A549 (cell line): ENCODE data around the gene SDSL. TPM values are rescaled to one million over a fixed set of nuclear protein-coding genes. Genes with fewer than 3 reads are reported as not detected.

ENCODE experiments used
- ATAC-seq, 2 experiments: fragments of 200-7000 bp in 1 of 2; fragments of >200 bp in 1 of 2; cut with Nextera tagmentation in 1 of 2; cut with Tn5 transposase in 1 of 2; 3 replicates each; pipeline versions ENCODE4 v1.8.0 to v1.9.1; 2018 to 2020; ENCODE audit warnings: mild to moderate bottlenecking in 1 of 2, moderate library complexity in 1 of 2
- CTCF ChIA-PET: fragments of 300-600 bp; sonication (Branson Sonifier 250); formaldehyde crosslinking; extraction: SDS; loops from one replicate; lab custom pipeline; 2021; ENCODE audit warnings: antibody characterized with exemption, inconsistent platforms; lab: Yijun Ruan, JAX
- POLR2A ChIA-PET: fragments of 350-600 bp; formaldehyde crosslinking; extraction: SDS; loops from one replicate; lab custom pipeline; 2021; ENCODE audit warnings: antibody characterized with exemption, inconsistent platforms; lab: Yijun Ruan, JAX
- DNase-seq, 2 experiments: peaks; one replicate each; pipeline versions ENCODE4 v3.0.0 to v3.0.0-alpha.2; 2011 to 2016; ENCODE audit warnings: low read depth in 1 of 2, low spot score in 1 of 2
- FAIRE-seq: peaks from 2 replicates; lab custom pipeline; 2011; peaks lifted over from hg19 to GRCh38; lab: Jason Lieb, UNC
- H3K27ac ChIP-seq, 2 experiments: fragments of >200 bp; sonication (Bioruptor Twin); formaldehyde crosslinking; 3 replicates each; pipeline ENCODE4 v1.5.1; 2016 to 2017
- H3K4me1 ChIP-seq: fragments of >200 bp; sonication (Bioruptor Twin); formaldehyde crosslinking; 3 replicates; pipeline ENCODE4 v1.6.1; 2016
- H3K4me2 ChIP-seq: fragments of >200 bp; sonication (Bioruptor Twin); formaldehyde crosslinking; 3 replicates; pipeline ENCODE4 v1.6.1; 2016
- H3K4me3 ChIP-seq: fragments of >200 bp; sonication (Bioruptor Twin); formaldehyde crosslinking; 3 replicates; pipeline ENCODE4 v1.5.1; 2016
- H3K9me3 ChIP-seq: fragments of >200 bp; sonication (Bioruptor Twin); formaldehyde crosslinking; 3 replicates; pipeline ENCODE4 v1.6.1; 2016
- ATOH8 ChIP-seq: fragments of 250-450 bp; sonication (Bioruptor Pico); IDR thresholded peaks from 2 replicates; pipeline ENCODE4 v1.5.0; 2020; ENCODE audit warnings: low read depth, mild to moderate bottlenecking, moderate library complexity
- BHLHE40 ChIP-seq: IDR thresholded peaks from 2 replicates; pipeline ENCODE4 v1.6.1; 2012; ENCODE audit warnings: low read depth, low read length, inconsistent platforms
- CEBPB ChIP-seq, 2 experiments: fragments of >200 bp in 1 of 2; sonication (Bioruptor Twin) in 1 of 2; formaldehyde crosslinking in 1 of 2; IDR thresholded peaks; 2 replicates each; pipeline ENCODE4 v1.6.1; 2012 to 2016
- E2F6 ChIP-seq: IDR thresholded peaks from 2 replicates; pipeline ENCODE4 v1.6.1; 2012; ENCODE audit warnings: low read depth, borderline replicate concordance
- EHF ChIP-seq: fragments of 250-450 bp; sonication (Bioruptor Pico); IDR thresholded peaks from 2 replicates; pipeline ENCODE4 v1.5.0; 2020; ENCODE audit warnings: mild to moderate bottlenecking
- EP300 ChIP-seq, 2 experiments: fragments of >200 bp; sonication (Bioruptor Twin); formaldehyde crosslinking; IDR thresholded peaks; 2 replicates in 1 of 2; 3 replicates in 1 of 2; pipeline ENCODE4 v1.6.1; 2016 to 2017
- FOSB ChIP-seq: fragments of 250-450 bp; sonication (Bioruptor Pico); IDR thresholded peaks from 2 replicates; pipeline ENCODE4 v1.5.0; 2020; ENCODE audit warnings: mild to moderate bottlenecking, moderate library complexity
- HES2 ChIP-seq: fragments of >200 bp; sonication (Bioruptor Twin); formaldehyde crosslinking; IDR thresholded peaks from 2 replicates; pipeline ENCODE4 v1.6.1; 2016
- HEYL ChIP-seq: fragments of 250-450 bp; sonication (Bioruptor Pico); IDR thresholded peaks from 2 replicates; pipeline ENCODE4 v1.8.0; 2021; ENCODE audit warnings: mild to moderate bottlenecking, moderate library complexity
- HOXA7 ChIP-seq: fragments of 250-450 bp; sonication (Bioruptor Pico); IDR thresholded peaks from 2 replicates; pipeline ENCODE4 v1.5.0; 2020; ENCODE audit warnings: mild to moderate bottlenecking, moderate library complexity
- HOXB13 ChIP-seq: fragments of 250-450 bp; sonication (Bioruptor Pico); IDR thresholded peaks from 2 replicates; pipeline ENCODE4 v1.5.0; 2020; ENCODE audit warnings: low read depth, mild to moderate bottlenecking, moderate library complexity
- HOXB5 ChIP-seq: fragments of 250-450 bp; sonication (Bioruptor Pico); IDR thresholded peaks from 2 replicates; pipeline ENCODE4 v1.5.0; 2020; ENCODE audit warnings: mild to moderate bottlenecking, moderate library complexity
- MAFK ChIP-seq: fragments of 450-650 bp; IDR thresholded peaks from 2 replicates; pipeline ENCODE4 v1.6.1; 2014; ENCODE audit not compliant: partially characterized antibody
- MAX ChIP-seq: IDR thresholded peaks from 2 replicates; pipeline ENCODE4 v1.6.1; 2012
- MAZ ChIP-seq: fragments of 150-350 bp; IDR thresholded peaks from 2 replicates; pipeline ENCODE4 v1.6.1; 2014; ENCODE audit warnings: antibody characterized with exemption, low read depth, low read length, borderline replicate concordance
- MYC ChIP-seq: IDR thresholded peaks from 2 replicates; pipeline ENCODE4 v1.6.1; 2012; ENCODE audit warnings: mild to moderate bottlenecking, inconsistent platforms, low read length, improper control_type of control experiment, borderline replicate concordance
- NR3C1 ChIP-seq: fragments of >200 bp; sonication (Bioruptor Twin); formaldehyde crosslinking; IDR thresholded peaks from 3 replicates; pipeline ENCODE4 v1.6.1; 2017
- PHF8 ChIP-seq: fragments of 200-600 bp; sonication (generic); IDR thresholded peaks from 2 replicates; pipeline ENCODE4 v1.6.1; 2016; ENCODE audit warnings: low read depth, mild to moderate bottlenecking, antibody characterized with exemption, moderate library complexity, borderline replicate concordance
- POLR2A ChIP-seq: IDR thresholded peaks from 2 replicates; pipeline ENCODE4 v1.6.1; 2012; ENCODE audit warnings: mild to moderate bottlenecking, low read length
- POLR2AphosphoS2 ChIP-seq: conservative IDR thresholded peaks from 2 replicates; pipeline ENCODE4 v1.6.1; 2012; ENCODE audit warnings: low read length, improper control_type of control experiment, inconsistent platforms
- RCOR1 ChIP-seq: fragments of 150-350 bp; IDR thresholded peaks from 2 replicates; pipeline ENCODE4 v1.6.1; 2014; ENCODE audit warnings: antibody characterized with exemption, low read length, low read depth
- RFX5 ChIP-seq: fragments of 450-650 bp; IDR thresholded peaks from 2 replicates; pipeline ENCODE4 v1.7.1; 2014; ENCODE audit warnings: antibody characterized with exemption, mild to moderate bottlenecking, moderate library complexity
- RNF2 ChIP-seq: fragments of 200-600 bp; sonication (generic); IDR thresholded peaks from 2 replicates; pipeline ENCODE4 v1.6.1; 2016; ENCODE audit warnings: low read depth, mild to moderate bottlenecking, antibody characterized with exemption, moderate library complexity, borderline replicate concordance
- SREBF2 ChIP-seq: fragments of 450-650 bp; IDR thresholded peaks from 2 replicates; pipeline ENCODE4 v1.6.1; 2014; ENCODE audit warnings: mild to moderate bottlenecking, moderate library complexity
- TP53 ChIP-seq: fragments of 250-450 bp; sonication (Bioruptor Pico); IDR thresholded peaks from 2 replicates; pipeline ENCODE4 v1.5.0; 2021; ENCODE audit warnings: mild to moderate bottlenecking, moderate library complexity
- ZSCAN20 ChIP-seq: fragments of 250-450 bp; sonication (Bioruptor Pico); IDR thresholded peaks from 2 replicates; pipeline ENCODE4 v1.8.0; 2022; ENCODE audit warnings: mild to moderate bottlenecking, moderate library complexity
- WGBS: methylation state at CpG from one replicate; pipeline ENCODE4 v1.1.6; 2017; ENCODE audit errors: missing lambda C conversion rate; 5-methylcytosine and 5-hydroxymethylcytosine counted together
- polyA plus RNA-seq, 4 experiments: library from polyadenylated mRNA; depleted of rRNA in 3 of 4; stranded (reverse); fragments of >200 nt; fragmentation: RNase III in 1 of 4; extraction: RNeasy Plus Mini Kit Qiagen cat#74134 plus additional on column Dnase treatment in 1 of 4; gene quantifications; 2 replicates in 3 of 4; 3 replicates in 1 of 4; pipeline ENCODE4 v1.2.3, GENCODE V29; 2011 to 2017

SDSL gene
- polyA plus RNA-seq, 2 of the 4 experiments (the other 2 are of a cell fraction): 21.0 to 26.7 TPM

- ATAC-seq (no peak), DNase-seq (no peak), FAIRE-seq (no peak)
- TF ChIP-seq ZSCAN20 (CRISPR knock-in tag) (no peak), POLR2A (no peak), MAZ (no peak), CEBPB (IDR thresholded peaks at IDR 0.05) (no peak), ATOH8 (CRISPR knock-in tag) (no peak), BHLHE40 (no peak), HEYL (CRISPR knock-in tag) (no peak), RNF2 (no peak), EP300 (IDR thresholded peaks at IDR 0.05) (no peak), MAX (no peak), HES2 (no peak)
- Histone ChIP-seq H3K27ac (no peak overlapping the region), H3K4me3 (no peak overlapping the region), H3K4me1 (no peaks in the 10 kb centered on the region), H3K4me2 (no peak overlapping the region), H3K9me3 (no peaks in the 10 kb centered on the region)
- WGBS: 82% methylated on average over 5 of the region's 5 CpGs
- POLR2A ChIA-PET: no interaction called here
- CTCF ChIA-PET: no interaction called here
These were observed 28.4 kb upstream of the SDSL start for GRCh38 chr12:113393749-113394148.

- POLR2A ChIA-PET: no interaction called here
These were observed 27.1 kb upstream of the SDSL start for GRCh38 chr12:113395119-113395518.

GRCh38 chr12:113396200-113396599, 26.0 kb upstream of the SDSL start:
- DNase-seq (no peak), FAIRE-seq (no peak), ATAC-seq (no peak)
- Histone ChIP-seq H3K4me1 (no peaks in the 10 kb centered on the region), H3K4me3 (no peak overlapping the region), H3K27ac (no peak overlapping the region), H3K9me3 (no peaks in the 10 kb centered on the region), H3K4me2 (no peak overlapping the region)
- POLR2A ChIA-PET: no interaction called here
- no peak for TF ChIP-seq RFX5
- TF ChIP-seq HOXB13: no peak
- TF ChIP-seq POLR2AphosphoS2: no peak
- no peak for TF ChIP-seq NR3C1
- TF ChIP-seq HOXB5 (CRISPR knock-in tag): no peak
- CTCF ChIA-PET: interaction anchor here (2.6 kb wide), 1 partner anchor 29 kb away, joined by 8 read pairs; no protein-coding TSS in a partner anchor

More at GRCh38 chr12:113395119-113395518, 27.1 kb upstream of the SDSL start:
- DNase-seq: no peak
- WGBS: 58% methylated on average over 5 of the region's 5 CpGs
- H3K9me3 ChIP-seq: no peaks in the 10 kb centered on the region
- H3K4me2 ChIP-seq: no peak overlapping the region
- no peaks in the 10 kb centered on the region for H3K4me1 ChIP-seq
- TF ChIP-seq RCOR1 (no peak), TP53 (CRISPR knock-in tag) (no peak), MAFK (no peak), PHF8 (no peak), CEBPB (IDR thresholded peaks at IDR 0.05) (no peak), SREBF2 (no peak), E2F6 (no peak), HOXA7 (CRISPR knock-in tag) (no peak), MYC (no peak), FOSB (CRISPR knock-in tag) (no peak), EHF (CRISPR knock-in tag) (no peak), ATOH8 (CRISPR knock-in tag) (no peak)
- CTCF ChIA-PET: no interaction called here
- no peak for ATAC-seq
- H3K4me3 ChIP-seq: no peak overlapping the region
- H3K27ac ChIP-seq: no peak overlapping the region
- no peak for FAIRE-seq
